ENCODE data around the gene SMIM20.

Gene SMIM20

DNA sequence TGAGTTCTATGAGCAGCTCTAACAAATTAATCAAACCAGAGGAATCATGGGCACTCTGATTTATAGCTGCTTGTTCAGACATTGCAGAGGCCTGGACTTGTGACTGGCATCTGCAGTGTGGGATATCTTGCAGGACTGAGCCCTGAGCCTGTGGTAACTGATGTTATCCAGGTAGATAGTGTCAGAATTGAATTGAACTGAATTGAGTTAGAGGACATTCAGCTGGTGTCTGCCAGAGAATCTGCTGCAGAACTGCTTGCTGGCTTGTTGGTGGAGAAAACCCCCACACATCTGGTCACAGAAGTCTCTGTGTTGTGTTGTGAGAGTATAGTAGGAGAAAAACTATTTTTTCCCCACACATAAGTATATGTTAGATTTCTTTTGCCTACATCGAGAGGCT is 42.2 kb downstream of the SMIM20 start:
- Histone ChIP-seq H3K79me2 (ENCODE audit: low read length) (no peaks in the 10 kb centered on the region), H3K9me3 (ENCODE audit: insufficient read depth, low read length) (no peaks in the 10 kb centered on the region), H3K27ac (ENCODE audit: low read length) (no peak overlapping the region), H3K36me3 (replicated peaks; ENCODE audit: low read depth, low read length) (no peaks in the 10 kb centered on the region), H3K27me3 (ENCODE audit: low read depth, low read length) (peaks cover 32% of the 10 kb centered on the region), H3K4me2 (ENCODE audit: low read length) (no peak overlapping the region), H4K20me1 (ENCODE audit: insufficient read depth, low read length) (no peaks in the 10 kb centered on the region), H3K9ac (ENCODE audit: low read length) (no peak overlapping the region), H2AFZ (ENCODE audit: low read depth, low read length) (no peak overlapping the region), H3K4me3 (ENCODE audit: low read length) (no peak overlapping the region), H3K4me1 (ENCODE audit: low read length) (peaks cover 6% of the 10 kb centered on the region)
- TF ChIP-seq EZH2phosphoT487 (IDR thresholded peaks at IDR 0.05; ENCODE audit: low read depth), result no peak
- TF ChIP-seq, protein P1, sequence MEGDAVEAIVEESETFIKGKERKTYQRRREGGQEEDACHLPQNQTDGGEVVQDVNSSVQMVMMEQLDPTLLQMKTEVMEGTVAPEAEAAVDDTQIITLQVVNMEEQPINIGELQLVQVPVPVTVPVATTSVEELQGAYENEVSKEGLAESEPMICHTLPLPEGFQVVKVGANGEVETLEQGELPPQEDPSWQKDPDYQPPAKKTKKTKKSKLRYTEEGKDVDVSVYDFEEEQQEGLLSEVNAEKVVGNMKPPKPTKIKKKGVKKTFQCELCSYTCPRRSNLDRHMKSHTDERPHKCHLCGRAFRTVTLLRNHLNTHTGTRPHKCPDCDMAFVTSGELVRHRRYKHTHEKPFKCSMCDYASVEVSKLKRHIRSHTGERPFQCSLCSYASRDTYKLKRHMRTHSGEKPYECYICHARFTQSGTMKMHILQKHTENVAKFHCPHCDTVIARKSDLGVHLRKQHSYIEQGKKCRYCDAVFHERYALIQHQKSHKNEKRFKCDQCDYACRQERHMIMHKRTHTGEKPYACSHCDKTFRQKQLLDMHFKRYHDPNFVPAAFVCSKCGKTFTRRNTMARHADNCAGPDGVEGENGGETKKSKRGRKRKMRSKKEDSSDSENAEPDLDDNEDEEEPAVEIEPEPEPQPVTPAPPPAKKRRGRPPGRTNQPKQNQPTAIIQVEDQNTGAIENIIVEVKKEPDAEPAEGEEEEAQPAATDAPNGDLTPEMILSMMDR (IDR thresholded peaks at IDR 0.05; ENCODE audit: low read depth, low read length), result no peak

GRCh38 chr4:25958110-25958509 is 44.1 kb downstream of the SMIM20 start:
- no peak for TF ChIP-seq EZH2phosphoT487 (IDR thresholded peaks at IDR 0.05; ENCODE audit: low read depth)
- TF ChIP-seq, protein P1 (IDR thresholded peaks at IDR 0.05; ENCODE audit: low read depth, low read length), result no peak
- no peaks in the 10 kb centered on the region for H3K36me3 ChIP-seq (replicated peaks; ENCODE audit: low read depth, low read length)
- H3K79me2 ChIP-seq (ENCODE audit: low read length), result no peaks in the 10 kb centered on the region
- no peak overlapping the region for H3K27ac ChIP-seq (ENCODE audit: low read length)
- no peak overlapping the region for H3K4me3 ChIP-seq (ENCODE audit: low read length)
- H3K9me3 ChIP-seq (ENCODE audit: insufficient read depth, low read length), result no peaks in the 10 kb centered on the region
- H3K4me2 ChIP-seq (ENCODE audit: low read length), result no peak overlapping the region
- no peak overlapping the region for H2AFZ ChIP-seq (ENCODE audit: low read depth, low read length)
- H3K4me1 ChIP-seq (ENCODE audit: low read length), result no peaks in the 10 kb centered on the region
- H3K27me3 ChIP-seq (ENCODE audit: low read depth, low read length), result peaks cover 32% of the 10 kb centered on the region
- H4K20me1 ChIP-seq (ENCODE audit: insufficient read depth, low read length), result no peaks in the 10 kb centered on the region
- H3K9ac ChIP-seq (ENCODE audit: low read length), result no peak overlapping the region

DNA sequence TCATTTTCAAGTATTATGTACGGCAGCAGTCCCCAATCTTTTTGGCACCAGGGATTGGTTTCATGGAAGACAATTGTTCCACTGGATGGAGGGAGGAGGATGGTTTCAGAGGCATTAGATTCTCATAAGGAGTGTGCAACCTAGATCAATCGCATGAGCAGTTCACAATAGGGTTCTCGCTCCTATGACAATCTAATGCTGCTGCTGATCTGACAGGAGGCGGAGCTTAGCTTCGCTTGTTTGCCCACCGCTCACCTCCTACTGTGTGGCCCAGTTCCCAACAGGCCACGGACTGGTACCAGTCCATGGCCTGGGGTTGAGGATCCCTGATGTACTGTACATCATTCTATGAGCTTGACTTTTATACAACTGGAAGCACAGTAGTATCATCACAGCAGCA is 48.4 kb downstream of the SMIM20 start:
- no peak for TF ChIP-seq EZH2phosphoT487 (IDR thresholded peaks at IDR 0.05; ENCODE audit: low read depth)
- TF ChIP-seq, protein P1 (IDR thresholded peaks at IDR 0.05; ENCODE audit: low read depth, low read length), result no peak
- Histone ChIP-seq H3K27ac (ENCODE audit: low read length) (no peak overlapping the region), H3K9ac (ENCODE audit: low read length) (no peak overlapping the region)

DNA sequence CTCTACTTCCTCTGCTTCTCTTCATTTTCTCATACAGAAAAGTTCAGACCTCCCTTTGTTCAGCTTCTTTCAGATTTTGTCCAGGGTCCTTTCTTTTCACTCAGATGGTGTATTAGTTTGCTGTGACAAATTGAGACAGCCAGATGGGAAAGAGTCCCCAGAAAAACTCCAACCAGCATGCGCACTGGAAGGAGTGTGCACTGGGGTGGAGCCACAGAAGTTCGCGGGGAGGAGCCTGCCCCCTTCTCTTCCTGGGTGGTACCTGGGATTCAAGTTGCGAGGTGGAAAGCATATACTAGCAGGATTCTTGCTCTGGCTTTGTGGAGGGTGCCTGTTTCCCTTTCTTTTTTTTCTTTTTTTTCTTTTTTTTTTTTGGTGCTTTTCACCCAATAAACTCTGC is 51.6 kb downstream of the SMIM20 start:
- Histone ChIP-seq H3K27me3 (ENCODE audit: low read depth, low read length) (0 out of 2 replicates have a peak, but pooled peaks cover 7% of the 10 kb centered on the region), H3K27ac (ENCODE audit: low read length) (no peak overlapping the region), H3K4me3 (ENCODE audit: low read length) (no peak overlapping the region), H3K4me1 (ENCODE audit: low read length) (peaks cover 30% of the 10 kb centered on the region), H2AFZ (ENCODE audit: low read depth, low read length) (no peak overlapping the region), H4K20me1 (ENCODE audit: insufficient read depth, low read length) (no peaks in the 10 kb centered on the region), H3K79me2 (ENCODE audit: low read length) (no peaks in the 10 kb centered on the region), H3K9me3 (ENCODE audit: insufficient read depth, low read length) (no peaks in the 10 kb centered on the region), H3K4me2 (ENCODE audit: low read length) (no peak overlapping the region), H3K9ac (ENCODE audit: low read length) (no peak overlapping the region), H3K36me3 (replicated peaks; ENCODE audit: low read depth, low read length) (no peaks in the 10 kb centered on the region)
- TF ChIP-seq, protein P1 (IDR thresholded peaks at IDR 0.05; ENCODE audit: low read depth, low read length), result no peak
- TF ChIP-seq EZH2phosphoT487 (IDR thresholded peaks at IDR 0.05; ENCODE audit: low read depth), result no peak

More for the DNA sequence above, 48.4 kb downstream of the SMIM20 start:
- no peaks in the 10 kb centered on the region for H4K20me1 ChIP-seq (ENCODE audit: insufficient read depth, low read length)
- no peaks in the 10 kb centered on the region for H3K9me3 ChIP-seq (ENCODE audit: insufficient read depth, low read length)
- no peaks in the 10 kb centered on the region for H3K79me2 ChIP-seq (ENCODE audit: low read length)
- no peak overlapping the region for H3K4me2 ChIP-seq (ENCODE audit: low read length)
- H3K4me1 ChIP-seq (ENCODE audit: low read length), result no peaks in the 10 kb centered on the region
- H3K27me3 ChIP-seq (ENCODE audit: low read depth, low read length), result peaks cover 13% of the 10 kb centered on the region; the same call in 1 of the 2 replicates
- no peak overlapping the region for H3K4me3 ChIP-seq (ENCODE audit: low read length)
- H3K36me3 ChIP-seq (replicated peaks; ENCODE audit: low read depth, low read length), result no peaks in the 10 kb centered on the region
- no peak overlapping the region for H2AFZ ChIP-seq (ENCODE audit: low read depth, low read length)
